Panc1 (cell line): ENCODE data around the gene CLEC4M. TPM values are rescaled to one million over a fixed set of nuclear protein-coding genes. Genes with fewer than 3 reads are reported as not detected.

Experiments
- ATAC-seq: fragments of 200-7000 bp; cut with Tn5 transposase; 2 replicates; pipeline ENCODE4 v1.9.1; 2020; ENCODE audit warnings: mild to moderate bottlenecking, moderate library complexity
- BruUV-seq: library from RNA; stranded (reverse); fragments of 400-500 nt; replicated peaks from 2 replicates; lab custom pipeline; 2021; lab: Mats Ljungman, UMichigan
- CTCF ChIA-PET: fragments of 300-600 bp; sonication (Branson Sonifier 250); formaldehyde crosslinking; loops from one replicate; lab custom pipeline; 2022; ENCODE audit warnings: antibody characterized with exemption; lab: Charles Lee
- POLR2A ChIA-PET: fragments of 300-600 bp; sonication (Branson Sonifier 250); formaldehyde crosslinking; loops from one replicate; lab custom pipeline; 2022; ENCODE audit warnings: antibody characterized with exemption; lab: Charles Lee
- DNase-seq: peaks from one replicate; pipeline ENCODE4 v3.0.0-alpha.2; 2010; ENCODE audit warnings: low read depth, low spot score
- H3K27ac ChIP-seq: 2 replicates; pipeline ENCODE4 v1.5.1; 2011; ENCODE audit warnings: mild to moderate bottlenecking, low read length, inconsistent platforms
- H3K27me3 ChIP-seq: fragments of 200-500 bp; sonication (Bioruptor generic); 2 replicates; pipeline ENCODE4 v1.6.0; 2014; ENCODE audit warnings: low read length, inconsistent platforms; ENCODE audit not compliant: control insufficient read depth, insufficient read depth
- H3K36me3 ChIP-seq: fragments of 200-500 bp; sonication (Bioruptor generic); 2 replicates; pipeline ENCODE4 v1.5.1; 2014; ENCODE audit warnings: inconsistent platforms, mild to moderate bottlenecking, low read length, moderate library complexity; ENCODE audit not compliant: control insufficient read depth, insufficient read depth
- H3K4me1 ChIP-seq: 2 replicates; pipeline ENCODE4 v1.5.1; 2011; ENCODE audit warnings: inconsistent platforms, mild to moderate bottlenecking, low read length, moderate library complexity; ENCODE audit not compliant: control insufficient read depth, insufficient read depth
- H3K4me3 ChIP-seq, 2 experiments: 2 replicates each; pipeline ENCODE4 v1.5.1; 2011 to 2012; ENCODE audit warnings: low read depth in 2 of 2, low read length in 2 of 2, mild to moderate bottlenecking in 2 of 2, inconsistent platforms in 1 of 2, moderate library complexity in 1 of 2
- H3K9me3 ChIP-seq: fragments of 200-500 bp; sonication (Bioruptor generic); 2 replicates; pipeline ENCODE4 v1.5.1; 2014; ENCODE audit warnings: low read depth, mild to moderate bottlenecking, inconsistent platforms, low read length, moderate library complexity; ENCODE audit not compliant: control insufficient read depth, insufficient read depth
- CTCF ChIP-seq: fragments of 450-650 bp; IDR thresholded peaks from 2 replicates; pipeline ENCODE4 v1.5.1; 2017; ENCODE audit warnings: mild to moderate bottlenecking
- POLR2AphosphoS5 ChIP-seq: IDR thresholded peaks from 2 replicates; pipeline ENCODE4 v1.6.1; 2012; ENCODE audit warnings: mild to moderate bottlenecking, low read depth, low read length, moderate library complexity
- REST ChIP-seq, 2 experiments: IDR thresholded peaks; 2 replicates each; pipeline ENCODE4 v1.6.1; 2011 to 2012; ENCODE audit warnings: low read depth in 2 of 2, control low read depth in 1 of 2, low read length in 1 of 2, mild to moderate bottlenecking in 1 of 2, moderate library complexity in 1 of 2; ENCODE audit not compliant: insufficient read depth in 1 of 2
- SIN3A ChIP-seq: IDR thresholded peaks from 2 replicates; pipeline ENCODE4 v1.6.1; 2012; ENCODE audit warnings: low read depth, mild to moderate bottlenecking, low read length, moderate library complexity, borderline replicate concordance; ENCODE audit not compliant: insufficient read depth
- TCF7L2 ChIP-seq: IDR thresholded peaks from 2 replicates; pipeline ENCODE4 v1.6.1; 2011; ENCODE audit warnings: mild to moderate bottlenecking, low read depth, low read length, inconsistent platforms
- in situ Hi-C: cut with HindIII; loops from 2 replicates; pipeline ENCODE4 v1.10.0; 2016; ENCODE audit warnings: low sequenced_read_pairs, low pct_unique_long_range_greater_than_20kb
- intact Hi-C: fragments of 100-400 bp; cut with micrococcal nuclease; formaldehyde crosslinking; loops from one replicate; pipeline ENCODE4 v1.10.0; 2022; ENCODE audit not compliant: unreplicated experiment
- total RNA-seq: library from RNA; stranded (reverse); gene quantifications from one replicate; pipeline ENCODE4 v1.2.1, GENCODE V29; 2021; ENCODE audit not compliant: unreplicated experiment

CLEC4M gene
- total RNA-seq, 1 experiment from 2014 or later, result not detected

- Histone ChIP-seq H3K4me1 (no peaks in the 10 kb centered on the region), H3K36me3 (no peaks in the 10 kb centered on the region), H3K27me3 (no peaks in the 10 kb centered on the region), H3K4me3 (no peak overlapping the region), H3K9me3 (no peaks in the 10 kb centered on the region), H3K27ac (no peak overlapping the region)
- POLR2A ChIA-PET, result no interaction called here
- no peak for ATAC-seq
- CTCF ChIA-PET, result no interaction called here
- no peak for TF ChIP-seq REST (IDR thresholded peaks at IDR 0.05; ENCODE audit: insufficient read depth in 1 of 2, low read depth in 2 of 2, low read length in 1 of 2)
- no peak for TF ChIP-seq TCF7L2
- TF ChIP-seq POLR2AphosphoS5, result no peak
- no peak for TF ChIP-seq SIN3A
- no peak for TF ChIP-seq CTCF
- BruUV-seq, result no TSS peak
- in situ Hi-C loops, result no loop called here
- no peak for DNase-seq
- intact Hi-C loops, result no loop called here
Observed at GRCh38 chr19:7720351-7720750, 42.7 kb upstream of the CLEC4M start.

GRCh38 chr19:7722231-7722651 lies 40.8 kb upstream of the CLEC4M start:
- no peak for ATAC-seq
- H3K4me3 ChIP-seq, result no peak overlapping the region
- intact Hi-C loops, result no loop called here
- BruUV-seq, result no TSS peak
- in situ Hi-C loops, result no loop called here
- no peaks in the 10 kb centered on the region for H3K36me3 ChIP-seq
- no peaks in the 10 kb centered on the region for H3K27me3 ChIP-seq
- H3K4me1 ChIP-seq, result no peaks in the 10 kb centered on the region
- no peaks in the 10 kb centered on the region for H3K9me3 ChIP-seq
- DNase-seq, result no peak
- POLR2A ChIA-PET, result no interaction called here
- H3K27ac ChIP-seq, result no peak overlapping the region
- CTCF ChIA-PET, result no interaction called here
- TF ChIP-seq REST (IDR thresholded peaks at IDR 0.05; ENCODE audit: insufficient read depth in 1 of 2, low read depth in 2 of 2, low read length in 1 of 2), result no peak
